Stimulated activated effector memory CD8-positive, alpha-beta T cell treated with anti-CD3 and anti-CD28 coated beads, Interleukin-12 subunit alpha, Interleukin-12 subunit beta, amount 100 ng/mL, for 72 hours (primary cell): Measurements from ENCODE around the gene KCNJ3.
A peak's percentile ranks its signal among the peaks of the same experiment; 100 is the strongest.
"Not testable (repeated sequence)": the region's sequence is repeated elsewhere in the genome, so short reads cannot be mapped to it uniquely, and the experiment has no call there.

Experiments
- ATAC-seq: fragments of 150-1000 bp; cut with Tn5 transposase; 2 replicates; pipeline ENCODE4 v1.10.0; 2021
- DNase-seq, 2 donors: peaks; one replicate each; pipeline ENCODE4 v3.0.0; 2021 to 2022; ENCODE audit warnings: low spot score in 2 of 2
- H3K27ac Mint-ChIP-seq: one replicate; pipeline ENCODE4 v1.8.0; 2022; ENCODE audit warnings: mild to moderate bottlenecking, mixed read lengths
- H3K36me3 Mint-ChIP-seq: one replicate; pipeline ENCODE4 v1.8.0; 2022; ENCODE audit warnings: mild to moderate bottlenecking, mixed read lengths
- H3K4me1 Mint-ChIP-seq: one replicate; pipeline ENCODE4 v1.8.0; 2022; ENCODE audit warnings: mixed read lengths
- H3K4me3 Mint-ChIP-seq: one replicate; pipeline ENCODE4 v1.8.0; 2022; ENCODE audit warnings: mild to moderate bottlenecking, mixed read lengths
- H3K9me3 Mint-ChIP-seq: one replicate; pipeline ENCODE4 v1.8.0; 2022; ENCODE audit warnings: mixed read lengths

Gene KCNJ3

GRCh38 chr2:154850532-154850931, 152.0 kb downstream of the KCNJ3 start:
- no peak for ATAC-seq
- no peak for DNase-seq
- H3K27ac Mint-ChIP-seq: no peak overlapping the region
- no peak overlapping the region for H3K4me3 Mint-ChIP-seq
- H3K9me3 Mint-ChIP-seq: no peaks in the 10 kb centered on the region
- no peaks in the 10 kb centered on the region for H3K36me3 Mint-ChIP-seq
- H3K4me1 Mint-ChIP-seq: no peaks in the 10 kb centered on the region

GRCh38 chr2:154855138-154855537, 156.6 kb downstream of the KCNJ3 start:
- no peak for DNase-seq

GRCh38 chr2:154867151-154867550, 168.7 kb downstream of the KCNJ3 start:
- H3K4me3 Mint-ChIP-seq, H3K27ac Mint-ChIP-seq, DNase-seq, H3K36me3 Mint-ChIP-seq, ATAC-seq, H3K4me1 Mint-ChIP-seq: not testable (repeated sequence)
- peaks cover 28% of the 10 kb centered on the region for H3K9me3 Mint-ChIP-seq

More at GRCh38 chr2:154855138-154855537, 156.6 kb downstream of the KCNJ3 start:
- Mint-ChIP-seq H3K9me3 (no peaks in the 10 kb centered on the region), H3K36me3 (no peaks in the 10 kb centered on the region), H3K27ac (no peak overlapping the region), H3K4me1 (no peaks in the 10 kb centered on the region), H3K4me3 (no peak overlapping the region)
- no peak for ATAC-seq

- Mint-ChIP-seq H3K36me3 (no peaks in the 10 kb centered on the region), H3K4me1 (no peaks in the 10 kb centered on the region), H3K27ac (no peak overlapping the region), H3K4me3 (no peak overlapping the region), H3K9me3 (peaks cover 2% of the 10 kb centered on the region)
- ATAC-seq: no peak
- DNase-seq: no peak
These were observed 177.5 kb downstream of the KCNJ3 start for GRCh38 chr2:154875999-154876398.

- H3K27ac Mint-ChIP-seq: no peak overlapping the region
- no peak overlapping the region for H3K4me3 Mint-ChIP-seq
- H3K9me3 Mint-ChIP-seq: peaks cover 27% of the 10 kb centered on the region
- DNase-seq (no peak), ATAC-seq (no peak)
- H3K36me3 Mint-ChIP-seq: no peaks in the 10 kb centered on the region
- no peaks in the 10 kb centered on the region for H3K4me1 Mint-ChIP-seq
These were observed 184.2 kb downstream of the KCNJ3 start for GRCh38 chr2:154882725-154883124.

- no peaks in the 10 kb centered on the region for H3K4me1 Mint-ChIP-seq
- no peak overlapping the region for H3K4me3 Mint-ChIP-seq
- DNase-seq (no peak), ATAC-seq (peak; percentile 8)
- H3K36me3 Mint-ChIP-seq: no peaks in the 10 kb centered on the region
- no peak overlapping the region for H3K27ac Mint-ChIP-seq
- peaks cover 37% of the 10 kb centered on the region for H3K9me3 Mint-ChIP-seq
These were observed 187.8 kb downstream of the KCNJ3 start for GRCh38 chr2:154886316-154886715.

- no peak overlapping the region for H3K4me3 Mint-ChIP-seq
- no peaks in the 10 kb centered on the region for H3K4me1 Mint-ChIP-seq
- H3K9me3 Mint-ChIP-seq: peaks cover 9% of the 10 kb centered on the region
- ATAC-seq (no peak), DNase-seq (no peak)
- no peaks in the 10 kb centered on the region for H3K36me3 Mint-ChIP-seq
- no peak overlapping the region for H3K27ac Mint-ChIP-seq
These were observed 199.8 kb downstream of the KCNJ3 start for GRCh38 chr2:154898269-154898668.

- no peak overlapping the region for H3K4me3 Mint-ChIP-seq
- peaks cover 13% of the 10 kb centered on the region for H3K9me3 Mint-ChIP-seq
- no peak for DNase-seq
- H3K4me1 Mint-ChIP-seq: no peaks in the 10 kb centered on the region
- no peak for ATAC-seq
- no peak overlapping the region for H3K27ac Mint-ChIP-seq
- no peaks in the 10 kb centered on the region for H3K36me3 Mint-ChIP-seq
These were observed 202.6 kb downstream of the KCNJ3 start for GRCh38 chr2:154901063-154901462.
